ENCODE results near the gene HS2ST1.

HS2ST1 gene

DNA sequence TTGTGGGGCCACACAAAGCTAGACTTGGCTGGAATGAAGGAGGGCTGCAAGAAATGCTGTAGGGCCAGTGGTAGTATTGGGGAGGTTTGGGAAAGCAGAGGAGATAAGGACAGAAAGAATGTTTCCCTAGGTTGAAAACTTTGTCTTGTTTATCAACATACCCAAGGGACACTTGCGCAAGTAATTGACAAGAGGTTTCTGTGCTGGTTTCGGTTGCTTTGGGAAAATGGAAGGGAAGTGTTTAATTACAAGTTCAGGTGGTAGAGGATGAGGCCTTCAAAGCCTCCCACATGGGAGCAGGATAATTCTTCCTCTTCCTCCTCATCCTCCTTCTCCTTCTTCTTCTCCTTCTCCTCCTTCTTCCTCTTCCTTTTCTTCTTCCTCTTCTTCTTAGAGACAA is 232.1 kb downstream of the HS2ST1 start (continued):
- TF ChIP-seq ZFP3 (CRISPR knock-in tag; IDR thresholded peaks at IDR 0.05): no peak
- no peak for TF ChIP-seq ARNTL (CRISPR knock-in tag; IDR thresholded peaks at IDR 0.05; ENCODE audit: borderline replicate concordance, low read depth)
- no peak for TF ChIP-seq BACH2 (CRISPR knock-in tag; IDR thresholded peaks at IDR 0.05; ENCODE audit: borderline replicate concordance)

GRCh38 chr1:87146986-87147385 is 232.6 kb downstream of the HS2ST1 start:
- no peak for ATAC-seq
- TF ChIP-seq ESRRG (CRISPR knock-in tag; IDR thresholded peaks at IDR 0.05): no peak
- no peak for TF ChIP-seq TCF4 (CRISPR knock-in tag; IDR thresholded peaks at IDR 0.05; ENCODE audit: borderline replicate concordance)
- TF ChIP-seq ZNF70 (CRISPR knock-in tag; IDR thresholded peaks at IDR 0.05): no peak
- no peak for TF ChIP-seq ISL1 (CRISPR knock-in tag; IDR thresholded peaks at IDR 0.05)
- no peak for TF ChIP-seq TOX (CRISPR knock-in tag; IDR thresholded peaks at IDR 0.05; ENCODE audit: borderline replicate concordance)
- TF ChIP-seq POU6F1 (CRISPR knock-in tag; IDR thresholded peaks at IDR 0.05; ENCODE audit: borderline replicate concordance, low read depth): no peak
- TF ChIP-seq, protein P1, sequence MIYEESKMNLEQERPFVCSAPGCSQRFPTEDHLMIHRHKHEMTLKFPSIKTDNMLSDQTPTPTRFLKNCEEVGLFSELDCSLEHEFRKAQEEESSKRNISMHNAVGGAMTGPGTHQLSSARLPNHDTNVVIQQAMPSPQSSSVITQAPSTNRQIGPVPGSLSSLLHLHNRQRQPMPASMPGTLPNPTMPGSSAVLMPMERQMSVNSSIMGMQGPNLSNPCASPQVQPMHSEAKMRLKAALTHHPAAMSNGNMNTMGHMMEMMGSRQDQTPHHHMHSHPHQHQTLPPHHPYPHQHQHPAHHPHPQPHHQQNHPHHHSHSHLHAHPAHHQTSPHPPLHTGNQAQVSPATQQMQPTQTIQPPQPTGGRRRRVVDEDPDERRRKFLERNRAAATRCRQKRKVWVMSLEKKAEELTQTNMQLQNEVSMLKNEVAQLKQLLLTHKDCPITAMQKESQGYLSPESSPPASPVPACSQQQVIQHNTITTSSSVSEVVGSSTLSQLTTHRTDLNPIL (CRISPR knock-in tag; IDR thresholded peaks at IDR 0.05; ENCODE audit: low read depth): no peak

GRCh38 chr1:87147851-87148250 is 233.4 kb downstream of the HS2ST1 start:
- TF ChIP-seq, protein P2, sequence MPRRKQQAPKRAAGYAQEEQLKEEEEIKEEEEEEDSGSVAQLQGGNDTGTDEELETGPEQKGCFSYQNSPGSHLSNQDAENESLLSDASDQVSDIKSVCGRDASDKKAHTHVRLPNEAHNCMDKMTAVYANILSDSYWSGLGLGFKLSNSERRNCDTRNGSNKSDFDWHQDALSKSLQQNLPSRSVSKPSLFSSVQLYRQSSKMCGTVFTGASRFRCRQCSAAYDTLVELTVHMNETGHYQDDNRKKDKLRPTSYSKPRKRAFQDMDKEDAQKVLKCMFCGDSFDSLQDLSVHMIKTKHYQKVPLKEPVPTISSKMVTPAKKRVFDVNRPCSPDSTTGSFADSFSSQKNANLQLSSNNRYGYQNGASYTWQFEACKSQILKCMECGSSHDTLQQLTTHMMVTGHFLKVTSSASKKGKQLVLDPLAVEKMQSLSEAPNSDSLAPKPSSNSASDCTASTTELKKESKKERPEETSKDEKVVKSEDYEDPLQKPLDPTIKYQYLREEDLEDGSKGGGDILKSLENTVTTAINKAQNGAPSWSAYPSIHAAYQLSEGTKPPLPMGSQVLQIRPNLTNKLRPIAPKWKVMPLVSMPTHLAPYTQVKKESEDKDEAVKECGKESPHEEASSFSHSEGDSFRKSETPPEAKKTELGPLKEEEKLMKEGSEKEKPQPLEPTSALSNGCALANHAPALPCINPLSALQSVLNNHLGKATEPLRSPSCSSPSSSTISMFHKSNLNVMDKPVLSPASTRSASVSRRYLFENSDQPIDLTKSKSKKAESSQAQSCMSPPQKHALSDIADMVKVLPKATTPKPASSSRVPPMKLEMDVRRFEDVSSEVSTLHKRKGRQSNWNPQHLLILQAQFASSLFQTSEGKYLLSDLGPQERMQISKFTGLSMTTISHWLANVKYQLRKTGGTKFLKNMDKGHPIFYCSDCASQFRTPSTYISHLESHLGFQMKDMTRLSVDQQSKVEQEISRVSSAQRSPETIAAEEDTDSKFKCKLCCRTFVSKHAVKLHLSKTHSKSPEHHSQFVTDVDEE (CRISPR knock-in tag; IDR thresholded peaks at IDR 0.05): no peak
- TF ChIP-seq OSR1 (CRISPR knock-in tag; IDR thresholded peaks at IDR 0.05): no peak
- TF ChIP-seq ZNF565 (CRISPR knock-in tag; conservative IDR thresholded peaks at IDR 0.05; ENCODE audit: low read depth): no peak
- TF ChIP-seq CSDC2 (CRISPR knock-in tag; IDR thresholded peaks at IDR 0.05): no peak
- TF ChIP-seq POU6F1 (CRISPR knock-in tag; IDR thresholded peaks at IDR 0.05; ENCODE audit: borderline replicate concordance, low read depth): no peak
- no peak for TF ChIP-seq PPARA (CRISPR knock-in tag; IDR thresholded peaks at IDR 0.05; ENCODE audit: borderline replicate concordance)
- no peak for TF ChIP-seq BACH2 (CRISPR knock-in tag; IDR thresholded peaks at IDR 0.05; ENCODE audit: borderline replicate concordance)
- no peak for TF ChIP-seq ZFP30 (CRISPR knock-in tag; IDR thresholded peaks at IDR 0.05)
- TF ChIP-seq, protein P3, sequence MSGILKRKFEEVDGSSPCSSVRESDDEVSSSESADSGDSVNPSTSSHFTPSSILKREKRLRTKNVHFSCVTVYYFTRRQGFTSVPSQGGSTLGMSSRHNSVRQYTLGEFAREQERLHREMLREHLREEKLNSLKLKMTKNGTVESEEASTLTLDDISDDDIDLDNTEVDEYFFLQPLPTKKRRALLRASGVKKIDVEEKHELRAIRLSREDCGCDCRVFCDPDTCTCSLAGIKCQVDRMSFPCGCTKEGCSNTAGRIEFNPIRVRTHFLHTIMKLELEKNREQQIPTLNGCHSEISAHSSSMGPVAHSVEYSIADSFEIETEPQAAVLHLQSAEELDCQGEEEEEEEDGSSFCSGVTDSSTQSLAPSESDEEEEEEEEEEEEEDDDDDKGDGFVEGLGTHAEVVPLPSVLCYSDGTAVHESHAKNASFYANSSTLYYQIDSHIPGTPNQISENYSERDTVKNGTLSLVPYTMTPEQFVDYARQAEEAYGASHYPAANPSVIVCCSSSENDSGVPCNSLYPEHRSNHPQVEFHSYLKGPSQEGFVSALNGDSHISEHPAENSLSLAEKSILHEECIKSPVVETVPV (CRISPR knock-in tag; IDR thresholded peaks at IDR 0.05): no peak
- no peak for TF ChIP-seq ZNF8 (CRISPR knock-in tag; IDR thresholded peaks at IDR 0.05)
- TF ChIP-seq PATZ1 (CRISPR knock-in tag; IDR thresholded peaks at IDR 0.05; ENCODE audit: borderline replicate concordance): no peak
- TF ChIP-seq ESRRG (CRISPR knock-in tag; IDR thresholded peaks at IDR 0.05): no peak
- TF ChIP-seq ZFP3 (CRISPR knock-in tag; IDR thresholded peaks at IDR 0.05): no peak
- TF ChIP-seq GLIS3 (CRISPR knock-in tag; IDR thresholded peaks at IDR 0.05): no peak
- TF ChIP-seq TCF4 (CRISPR knock-in tag; IDR thresholded peaks at IDR 0.05; ENCODE audit: borderline replicate concordance): no peak
- TF ChIP-seq TOX (CRISPR knock-in tag; IDR thresholded peaks at IDR 0.05; ENCODE audit: borderline replicate concordance): no peak
- no peak for TF ChIP-seq ISL1 (CRISPR knock-in tag; IDR thresholded peaks at IDR 0.05)
- TF ChIP-seq, protein P1 (CRISPR knock-in tag; IDR thresholded peaks at IDR 0.05; ENCODE audit: low read depth): no peak
- TF ChIP-seq ZC3H10 (CRISPR knock-in tag; IDR thresholded peaks at IDR 0.05): no peak
- no peak for TF ChIP-seq ZNF70 (CRISPR knock-in tag; IDR thresholded peaks at IDR 0.05)
- no peak for ATAC-seq

Data from SK-N-SH treated with all-trans-retinoic acid at 6 μM for 48 hours (cell line).